Uterus (tissue), 2 donors: ENCODE measurements around the gene SAMM50.

ENCODE experiments used
- POLR2A ChIP-seq, 2 donors: fragments of 450-650 bp; IDR thresholded peaks; one replicate each; pipeline ENCODE4 v1.6.1; 2016; ENCODE audit warnings: antibody characterized with exemption in 2 of 2, mild to moderate bottlenecking in 1 of 2, moderate library complexity in 1 of 2
- TF ChIP-seq, protein P1 (sequence below), 4 experiments: fragments of 200-600 bp in 2 of 4; fragments of 450-650 bp in 2 of 4; sonication (generic) in 2 of 4; IDR thresholded peaks; one replicate each; pipeline ENCODE4 v1.5.1; 2016 to 2019; ENCODE audit warnings: antibody characterized with exemption in 4 of 4, mild to moderate bottlenecking in 2 of 4, moderate library complexity in 1 of 4

DNA sequence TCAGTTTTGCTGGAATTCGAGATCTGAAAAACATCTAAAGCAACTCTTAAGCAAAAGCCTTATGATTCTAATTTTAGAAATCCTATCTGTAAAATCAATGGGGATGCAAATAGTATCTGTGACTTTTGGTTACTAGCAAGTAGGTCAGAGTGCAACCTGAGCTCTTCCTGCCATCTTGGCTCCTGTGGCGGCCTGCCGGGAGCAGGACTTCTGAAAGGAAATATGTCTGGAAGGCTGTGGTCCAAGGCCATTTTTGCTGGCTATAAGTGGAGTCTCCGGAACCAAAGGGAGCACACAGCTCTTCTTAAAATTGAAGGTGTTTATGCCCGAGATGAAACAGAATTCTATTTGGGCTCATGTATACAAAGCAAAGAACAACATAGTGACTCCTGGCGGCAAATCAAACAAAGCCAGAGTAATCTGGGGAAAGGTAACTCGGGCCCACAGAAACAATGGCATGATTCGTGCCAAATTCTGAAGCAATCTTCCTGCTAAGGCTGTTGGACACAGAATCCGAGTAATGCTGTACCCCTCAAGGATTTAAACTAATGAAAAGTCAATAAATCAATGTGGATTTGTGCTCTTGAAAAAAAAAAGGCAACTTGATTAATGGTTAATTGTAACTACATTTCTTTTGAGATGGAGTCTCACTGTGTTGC, 1.7 kb downstream of the SAMM50 start:
- TF ChIP-seq, protein P1, sequence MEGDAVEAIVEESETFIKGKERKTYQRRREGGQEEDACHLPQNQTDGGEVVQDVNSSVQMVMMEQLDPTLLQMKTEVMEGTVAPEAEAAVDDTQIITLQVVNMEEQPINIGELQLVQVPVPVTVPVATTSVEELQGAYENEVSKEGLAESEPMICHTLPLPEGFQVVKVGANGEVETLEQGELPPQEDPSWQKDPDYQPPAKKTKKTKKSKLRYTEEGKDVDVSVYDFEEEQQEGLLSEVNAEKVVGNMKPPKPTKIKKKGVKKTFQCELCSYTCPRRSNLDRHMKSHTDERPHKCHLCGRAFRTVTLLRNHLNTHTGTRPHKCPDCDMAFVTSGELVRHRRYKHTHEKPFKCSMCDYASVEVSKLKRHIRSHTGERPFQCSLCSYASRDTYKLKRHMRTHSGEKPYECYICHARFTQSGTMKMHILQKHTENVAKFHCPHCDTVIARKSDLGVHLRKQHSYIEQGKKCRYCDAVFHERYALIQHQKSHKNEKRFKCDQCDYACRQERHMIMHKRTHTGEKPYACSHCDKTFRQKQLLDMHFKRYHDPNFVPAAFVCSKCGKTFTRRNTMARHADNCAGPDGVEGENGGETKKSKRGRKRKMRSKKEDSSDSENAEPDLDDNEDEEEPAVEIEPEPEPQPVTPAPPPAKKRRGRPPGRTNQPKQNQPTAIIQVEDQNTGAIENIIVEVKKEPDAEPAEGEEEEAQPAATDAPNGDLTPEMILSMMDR (IDR thresholded peaks at IDR 0.05), result no peak
- TF ChIP-seq POLR2A (IDR thresholded peaks at IDR 0.05), result no peak
